Sigmoid colon (tissue), 4 donors: ENCODE results near the gene FAM120AOS.

Experiments used
- EP300 ChIP-seq, 4 donors: sonication (generic); formaldehyde crosslinking; IDR thresholded peaks; one replicate each; pipeline ENCODE4 v1.6.1; 2017; ENCODE audit warnings: antibody characterized with exemption in 4 of 4
- POLR2A ChIP-seq, 2 donors: fragments of 450-650 bp; IDR thresholded peaks; one replicate each; pipeline ENCODE4 v1.6.1; 2016; ENCODE audit warnings: antibody characterized with exemption in 2 of 2, mild to moderate bottlenecking in 2 of 2, moderate library complexity in 2 of 2
- POLR2AphosphoS5 ChIP-seq, 4 donors: sonication (generic); formaldehyde crosslinking; IDR thresholded peaks; one replicate each; pipeline ENCODE4 v1.6.1; 2017; ENCODE audit warnings: antibody characterized with exemption in 4 of 4
- TF ChIP-seq, protein P1 (sequence below), 4 experiments: fragments of 450-650 bp in 3 of 4; fragments of 200-600 bp in 1 of 4; IDR thresholded peaks; one replicate each; pipeline ENCODE4 v1.5.1; 2016 to 2019; ENCODE audit warnings: antibody characterized with exemption in 4 of 4, mild to moderate bottlenecking in 3 of 4, moderate library complexity in 2 of 4

DNA sequence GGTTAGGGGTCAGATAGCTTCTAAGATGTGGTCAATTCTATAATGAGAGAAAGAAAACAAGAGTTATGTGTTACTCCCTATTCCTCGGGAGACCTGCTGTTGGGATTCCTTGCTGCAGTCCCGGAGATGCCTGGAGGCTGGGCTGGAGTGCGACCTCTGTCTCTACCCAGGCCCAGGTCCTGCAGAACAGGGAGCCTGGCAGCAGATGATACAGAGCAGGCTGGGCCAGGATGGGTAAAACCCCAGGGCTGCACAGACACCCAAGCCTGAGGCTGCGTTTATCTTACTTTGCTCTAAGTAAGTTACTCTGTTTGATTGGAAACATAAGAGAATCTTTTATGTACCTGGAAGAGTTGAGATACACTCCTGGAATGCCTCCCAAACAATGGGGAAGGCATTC is 26.9 kb upstream of the FAM120AOS start:
- TF ChIP-seq, protein P1, sequence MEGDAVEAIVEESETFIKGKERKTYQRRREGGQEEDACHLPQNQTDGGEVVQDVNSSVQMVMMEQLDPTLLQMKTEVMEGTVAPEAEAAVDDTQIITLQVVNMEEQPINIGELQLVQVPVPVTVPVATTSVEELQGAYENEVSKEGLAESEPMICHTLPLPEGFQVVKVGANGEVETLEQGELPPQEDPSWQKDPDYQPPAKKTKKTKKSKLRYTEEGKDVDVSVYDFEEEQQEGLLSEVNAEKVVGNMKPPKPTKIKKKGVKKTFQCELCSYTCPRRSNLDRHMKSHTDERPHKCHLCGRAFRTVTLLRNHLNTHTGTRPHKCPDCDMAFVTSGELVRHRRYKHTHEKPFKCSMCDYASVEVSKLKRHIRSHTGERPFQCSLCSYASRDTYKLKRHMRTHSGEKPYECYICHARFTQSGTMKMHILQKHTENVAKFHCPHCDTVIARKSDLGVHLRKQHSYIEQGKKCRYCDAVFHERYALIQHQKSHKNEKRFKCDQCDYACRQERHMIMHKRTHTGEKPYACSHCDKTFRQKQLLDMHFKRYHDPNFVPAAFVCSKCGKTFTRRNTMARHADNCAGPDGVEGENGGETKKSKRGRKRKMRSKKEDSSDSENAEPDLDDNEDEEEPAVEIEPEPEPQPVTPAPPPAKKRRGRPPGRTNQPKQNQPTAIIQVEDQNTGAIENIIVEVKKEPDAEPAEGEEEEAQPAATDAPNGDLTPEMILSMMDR (IDR thresholded peaks at IDR 0.05), result no peak
- TF ChIP-seq POLR2A (IDR thresholded peaks at IDR 0.05) (no peak), POLR2AphosphoS5 (IDR thresholded peaks at IDR 0.05) (no peak), EP300 (IDR thresholded peaks at IDR 0.05) (no peak)
